H9 (cell line): Measurements from ENCODE around the gene VASP. TPM values are rescaled to one million over a fixed set of nuclear protein-coding genes. Genes with fewer than 3 reads are reported as not detected.

Source experiments
- DNase-seq: peaks from one replicate; pipeline ENCODE4 v3.0.0-alpha.2; 2017
- H2AFZ ChIP-seq: one replicate; pipeline ENCODE4 v1.6.1; 2013; ENCODE audit warnings: mild to moderate bottlenecking, low read length, control low read depth, moderate library complexity
- H2AK5ac ChIP-seq: 2 replicates; pipeline ENCODE4 v1.6.1; 2013; ENCODE audit warnings: low read length, control low read depth, mixed read lengths; ENCODE audit not compliant: insufficient read length
- H2BK120ac ChIP-seq: one replicate; pipeline ENCODE4 v1.6.1; 2013; ENCODE audit warnings: low read depth, mild to moderate bottlenecking, low read length, control low read depth, inconsistent platforms; ENCODE audit not compliant: poor library complexity, severe bottlenecking
- H2BK12ac ChIP-seq: 2 replicates; pipeline ENCODE4 v1.6.1; 2013; ENCODE audit warnings: low read length, control low read depth, mixed read lengths, low read depth; ENCODE audit not compliant: insufficient read length
- H2BK15ac ChIP-seq: 2 replicates; pipeline ENCODE4 v1.6.1; 2013; ENCODE audit warnings: low read depth, low read length, control low read depth
- H2BK20ac ChIP-seq: one replicate; pipeline ENCODE4 v1.6.1; 2013; ENCODE audit warnings: low read depth, mild to moderate bottlenecking, low read length, control low read depth, inconsistent platforms; ENCODE audit not compliant: poor library complexity, severe bottlenecking
- H2BK5ac ChIP-seq: 2 replicates; pipeline ENCODE4 v1.6.1; 2013; ENCODE audit warnings: low read length, control low read depth, mixed read lengths; ENCODE audit not compliant: insufficient read length
- H3K14ac ChIP-seq: 2 replicates; pipeline ENCODE4 v1.6.1; 2013; ENCODE audit warnings: low read length, control low read depth; ENCODE audit not compliant: insufficient read depth
- H3K18ac ChIP-seq: 2 replicates; pipeline ENCODE4 v1.6.1; 2013; ENCODE audit warnings: low read depth, mild to moderate bottlenecking, mixed read lengths, low read length, control low read depth; ENCODE audit not compliant: insufficient read length
- H3K23ac ChIP-seq: 2 replicates; pipeline ENCODE4 v1.6.1; 2013; ENCODE audit warnings: low read length, control low read depth, mixed read lengths, low read depth; ENCODE audit not compliant: insufficient read length
- H3K23me2 ChIP-seq: 2 replicates; pipeline ENCODE4 v1.6.1; 2013; ENCODE audit warnings: low read depth, mild to moderate bottlenecking, mixed read lengths, low read length, control low read depth; ENCODE audit not compliant: insufficient read length, poor library complexity, severe bottlenecking
- H3K27ac ChIP-seq: 2 replicates; pipeline ENCODE4 v1.5.1; 2013; ENCODE audit warnings: low read length, control low read depth, mixed read lengths, low read depth; ENCODE audit not compliant: insufficient read length
- H3K27me3 ChIP-seq: 2 replicates; pipeline ENCODE4 v1.6.1; 2013; ENCODE audit warnings: low read length, control low read depth, inconsistent platforms; ENCODE audit not compliant: insufficient read depth
- H3K4ac ChIP-seq: 2 replicates; pipeline ENCODE4 v1.6.1; 2013; ENCODE audit warnings: low read depth, mild to moderate bottlenecking, control low read depth, inconsistent platforms, low read length, moderate library complexity
- H3K4me1 ChIP-seq: 2 replicates; pipeline ENCODE4 v1.6.1; 2013; ENCODE audit warnings: low read length, control low read depth, inconsistent platforms; ENCODE audit not compliant: insufficient read depth
- H3K4me2 ChIP-seq: 2 replicates; pipeline ENCODE4 v1.6.1; 2013; ENCODE audit warnings: low read length, control low read depth, mixed read lengths; ENCODE audit not compliant: insufficient read length, insufficient read depth
- H3K56ac ChIP-seq: 2 replicates; pipeline ENCODE4 v1.6.1; 2013; ENCODE audit warnings: low read depth, mild to moderate bottlenecking, mixed read lengths, low read length, control low read depth; ENCODE audit not compliant: insufficient read length
- H3K79me1 ChIP-seq: 2 replicates; pipeline ENCODE4 v1.6.1; 2013; ENCODE audit warnings: low read depth, mild to moderate bottlenecking, moderate library complexity, low read length, control low read depth, inconsistent platforms; ENCODE audit not compliant: insufficient read depth, poor library complexity, severe bottlenecking
- H3K79me2 ChIP-seq: 2 replicates; pipeline ENCODE4 v1.6.1; 2013; ENCODE audit warnings: low read length, control low read depth, inconsistent platforms; ENCODE audit not compliant: insufficient read depth
- H3K9ac ChIP-seq: 2 replicates; pipeline ENCODE4 v1.6.1; 2013; ENCODE audit warnings: low read length, control low read depth, mixed read lengths; ENCODE audit not compliant: insufficient read length; ENCODE audit errors: extremely low read depth
- H3K9me3 ChIP-seq: one replicate; pipeline ENCODE4 v1.6.1; 2013; ENCODE audit warnings: low read depth, low read length, inconsistent platforms; ENCODE audit not compliant: control insufficient read depth
- H3T11ph ChIP-seq: one replicate; pipeline ENCODE4 v1.6.1; 2013; ENCODE audit warnings: mild to moderate bottlenecking, low read length, control low read depth, inconsistent platforms
- H4K20me1 ChIP-seq: one replicate; pipeline ENCODE4 v1.6.1; 2013; ENCODE audit not compliant: control insufficient read depth, insufficient read length, insufficient read depth
- H4K5ac ChIP-seq: 2 replicates; pipeline ENCODE4 v1.6.1; 2013; ENCODE audit warnings: low read depth, mild to moderate bottlenecking, mixed read lengths, low read length, control low read depth; ENCODE audit not compliant: insufficient read length
- H4K8ac ChIP-seq: replicated peaks from 2 replicates; pipeline ENCODE4 v1.6.1; 2013; ENCODE audit warnings: low read length, control low read depth, mixed read lengths, low read depth; ENCODE audit not compliant: insufficient read length
- H4K91ac ChIP-seq: 2 replicates; pipeline ENCODE4 v1.6.1; 2013; ENCODE audit warnings: low read depth, mild to moderate bottlenecking, moderate library complexity, mixed read lengths, low read length, control low read depth; ENCODE audit not compliant: insufficient read length
- H3K27ac Mint-ChIP-seq, 3 experiments: 2 replicates in 2 of 3; 3 replicates in 1 of 3; pipeline ENCODE4 v1.8.0; 2020 to 2021; ENCODE audit warnings: mixed read lengths in 3 of 3, mild to moderate bottlenecking in 1 of 3, moderate library complexity in 1 of 3
- H3K27me3 Mint-ChIP-seq: 2 replicates; pipeline ENCODE4 v1.8.0; 2021; ENCODE audit warnings: low read depth, mild to moderate bottlenecking, moderate library complexity, mixed read lengths
- H3K36me3 Mint-ChIP-seq, 3 experiments: 2 replicates in 2 of 3; 3 replicates in 1 of 3; pipeline ENCODE4 v1.8.0; 2020 to 2021; ENCODE audit warnings: low read depth in 3 of 3, mixed read lengths in 3 of 3; ENCODE audit not compliant: insufficient read depth in 1 of 3
- H3K4me1 Mint-ChIP-seq, 2 experiments: 2 replicates each; pipeline ENCODE4 v1.8.0; 2020; ENCODE audit warnings: mixed read lengths in 2 of 2
- H3K4me3 Mint-ChIP-seq, 2 experiments: 2 replicates in 1 of 2; 3 replicates in 1 of 2; pipeline ENCODE4 v1.8.0; 2020 to 2021; ENCODE audit warnings: mild to moderate bottlenecking in 2 of 2, mixed read lengths in 2 of 2, moderate library complexity in 1 of 2
- H3K9me3 Mint-ChIP-seq, 2 experiments: 2 replicates in 1 of 2; 3 replicates in 1 of 2; pipeline ENCODE4 v1.8.0; 2020; ENCODE audit warnings: mild to moderate bottlenecking in 2 of 2, mixed read lengths in 2 of 2, moderate library complexity in 1 of 2
- CTCF ChIP-seq: fragments of 200-600 bp; sonication (generic); conservative IDR thresholded peaks from 3 replicates; pipeline ENCODE4 v1.8.0; 2021; ENCODE audit warnings: antibody characterized with exemption, mild to moderate bottlenecking
- WGBS: extraction: QIAGEN DNeasy Blood & Tissue Kit; methylation state at CpG from one replicate; pipeline ENCODE4 v1.1.7; 2013; ENCODE audit warnings: missing lambda C conversion rate, low lambda C conversion rate, mixed read lengths; ENCODE audit not compliant: insufficient read length; ENCODE audit errors: extremely low coverage; 5-methylcytosine and 5-hydroxymethylcytosine counted together
- total RNA-seq: library from RNA; stranded (reverse); gene quantifications from 2 replicates; pipeline ENCODE4 v1.2.1, GENCODE V29; 2021

Gene VASP
- total RNA-seq, 1 experiment from 2014 or later: 157 TPM

- H2BK5ac ChIP-seq: no peak overlapping the region
- H4K91ac ChIP-seq: no peak overlapping the region
- H3K4ac ChIP-seq: no peak overlapping the region
- no peak overlapping the region for H3K18ac ChIP-seq
- Mint-ChIP-seq H3K9me3 (no peaks in the 10 kb centered on the region; a peak in 2 of 5 replicates), H3K27me3 (peaks cover 33% of the 10 kb centered on the region), H3K36me3 (peaks cover 0 to 4% (median 0%) of the 10 kb centered on the region in 3 experiments; a peak in 2 of 7 replicates), H3K27ac (peak overlapping the region; percentile 8 to 81 (median 30); a peak in 4 of 7 replicates), H3K4me1 (peaks cover 30 to 51% of the 10 kb centered on the region in 2 experiments), H3K4me3 (peak overlapping the region; percentile 56 to 77)
- no peaks in the 10 kb centered on the region for H3K9me3 ChIP-seq
- peaks cover 14% of the 10 kb centered on the region for H3K23me2 ChIP-seq
- H3K56ac ChIP-seq: no peak overlapping the region
- no CpG with 5 or more reads among the region's 37 CpGs for WGBS
- peak; percentile 99 for DNase-seq
- peak overlapping the region; percentile 32 for H3K4me2 ChIP-seq
- no peak overlapping the region for H2BK15ac ChIP-seq
- no peaks in the 10 kb centered on the region for H4K20me1 ChIP-seq
- H3T11ph ChIP-seq: no peak overlapping the region
- no peak for TF ChIP-seq CTCF
- peaks cover 4% of the 10 kb centered on the region; the same call in 1 of the 2 replicates for H3K4me1 ChIP-seq
- no peak overlapping the region for H2BK12ac ChIP-seq
- H2AFZ ChIP-seq: no peak overlapping the region
- no peaks in the 10 kb centered on the region for H3K79me1 ChIP-seq
- H3K23ac ChIP-seq: no peak overlapping the region
- H3K79me2 ChIP-seq: no peaks in the 10 kb centered on the region
- H4K8ac ChIP-seq: no peak overlapping the region
- no peak overlapping the region for H3K27ac ChIP-seq
- H4K5ac ChIP-seq: no peak overlapping the region
- H3K27me3 ChIP-seq: no peaks in the 10 kb centered on the region; the same call in 1 of the 2 replicates
- no peak overlapping the region for H3K14ac ChIP-seq
- no peak overlapping the region for H2BK20ac ChIP-seq
- H3K9ac ChIP-seq: no peak overlapping the region
- no peak overlapping the region for H2AK5ac ChIP-seq
- no peak overlapping the region for H2BK120ac ChIP-seq
Observed at GRCh38 chr19:45499196-45500180, 7.8 kb upstream of the VASP start.
